Thyroid gland (tissue), 4 donors: ENCODE results near the gene UROC1.

Experiments
- CTCF ChIP-seq, 6 experiments: fragments of 200-600 bp in 3 of 6; fragments of 450-650 bp in 3 of 6; sonication (generic) in 3 of 6; IDR thresholded peaks; one replicate each; pipeline ENCODE4 v1.5.1; 2016 to 2019; ENCODE audit warnings: antibody characterized with exemption in 6 of 6, mild to moderate bottlenecking in 2 of 6, inconsistent platforms in 1 of 6, moderate library complexity in 1 of 6
- POLR2A ChIP-seq, 2 donors: fragments of 450-650 bp; IDR thresholded peaks; one replicate each; pipeline ENCODE4 v1.6.1; 2017; ENCODE audit warnings: antibody characterized with exemption in 2 of 2, mild to moderate bottlenecking in 2 of 2, moderate library complexity in 1 of 2

DNA sequence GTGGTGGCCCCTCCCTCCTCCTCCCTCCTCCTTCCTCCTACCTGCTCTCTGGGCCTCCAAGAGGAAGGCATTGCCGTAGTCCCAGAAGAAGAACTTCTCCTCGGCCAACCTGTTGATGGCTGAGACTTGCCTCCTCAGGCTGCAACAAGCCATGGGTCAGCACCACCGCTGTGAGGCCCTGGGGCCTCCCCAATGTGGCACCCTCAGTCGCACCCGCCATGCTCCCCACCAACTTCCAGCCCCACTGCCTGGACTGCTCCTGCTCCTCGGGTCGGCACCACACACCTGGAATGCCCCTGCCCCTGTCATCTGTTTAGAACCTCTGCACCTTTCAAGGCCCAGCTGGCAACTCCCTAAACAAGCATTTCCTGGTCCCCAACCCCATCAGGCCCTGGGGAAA is 17.6 kb downstream of the UROC1 start:
- TF ChIP-seq POLR2A (IDR thresholded peaks at IDR 0.05) (no peak), CTCF (IDR thresholded peaks at IDR 0.05) (no peak)
